GM12878 (cell line): ENCODE results near the gene UBE2E1. TPM values are rescaled to one million over a fixed set of nuclear protein-coding genes. Genes with fewer than 3 reads are reported as not detected.

Source experiments
- ATAC-seq: fragments of 200-7000 bp; cut with Tn5 transposase; 3 replicates; pipeline ENCODE4 v1.9.1; 2020; ENCODE audit warnings: mild to moderate bottlenecking, moderate library complexity
- BruUV-seq: library from RNA; stranded (reverse); fragments of 400-500 nt; replicated peaks from 2 replicates; lab custom pipeline; 2021; lab: Mats Ljungman, UMichigan
- CTCF ChIA-PET: fragments of 300-600 bp; sonication (Branson Sonifier 250); formaldehyde crosslinking; extraction: SDS; loops from one replicate; lab custom pipeline; 2021; ENCODE audit warnings: inconsistent platforms; lab: Yijun Ruan, JAX
- POLR2A ChIA-PET: fragments of 350-600 bp; formaldehyde crosslinking; extraction: SDS; loops from one replicate; lab custom pipeline; 2021; ENCODE audit warnings: inconsistent platforms; lab: Charles Lee
- RAD21 ChIA-PET: fragments of 300-600 bp; sonication (Branson Sonifier 250); formaldehyde crosslinking; loops from one replicate; lab custom pipeline; 2023; ENCODE audit warnings: antibody characterized with exemption; ENCODE audit not compliant: unreplicated experiment; lab: Charles Lee
- SMC1A ChIA-PET: fragments of 300-600 bp; sonication (Branson Sonifier 250); formaldehyde crosslinking; loops from one replicate; lab custom pipeline; 2023; ENCODE audit not compliant: unreplicated experiment, uncharacterized antibody; lab: Charles Lee
- DNase-seq: peaks from one replicate; pipeline ENCODE4 v3.0.0-alpha.2; 2011; ENCODE audit warnings: low read depth, low spot score
- FAIRE-seq: peaks from 3 replicates; lab custom pipeline; 2011; peaks lifted over from hg19 to GRCh38; lab: Jason Lieb, UNC
- H2AFZ ChIP-seq: 2 replicates; pipeline ENCODE4 v1.6.0; 2011; ENCODE audit warnings: low read depth, low read length, control low read depth; ENCODE audit not compliant: control insufficient read depth
- H3K27ac ChIP-seq: 2 replicates; pipeline ENCODE4 v1.5.1; 2011; ENCODE audit warnings: control low read depth; ENCODE audit not compliant: control insufficient read depth, insufficient read depth
- H3K27me3 ChIP-seq, 2 experiments: replicated peaks in 1 of 2; 2 replicates each; pipeline versions ENCODE4 v1.6.0 to v1.6.1; 2011; ENCODE audit warnings: low read length in 1 of 2; ENCODE audit not compliant: control insufficient read depth in 2 of 2, insufficient read depth in 2 of 2
- H3K36me3 ChIP-seq, 2 experiments: 2 replicates each; pipeline ENCODE4 v1.5.1; 2011; ENCODE audit warnings: low read length in 1 of 2; ENCODE audit not compliant: control insufficient read depth in 2 of 2, insufficient read depth in 2 of 2
- H3K4me1 ChIP-seq: 2 replicates; pipeline ENCODE4 v1.6.1; 2011; ENCODE audit warnings: mild to moderate bottlenecking, low read length, moderate library complexity, mixed read lengths; ENCODE audit not compliant: control insufficient read depth, insufficient read depth
- H3K4me2 ChIP-seq: 2 replicates; pipeline ENCODE4 v1.6.0; 2011; ENCODE audit warnings: control low read depth; ENCODE audit not compliant: control insufficient read depth, insufficient read depth
- H3K4me3 ChIP-seq: fragments of 200-600 bp; sonication (generic); 2 replicates; pipeline ENCODE4 v1.5.1; 2016
- H3K79me2 ChIP-seq: 2 replicates; pipeline ENCODE4 v1.6.0; 2011; ENCODE audit warnings: low read length; ENCODE audit not compliant: control insufficient read depth, insufficient read depth
- H3K9ac ChIP-seq: 2 replicates; pipeline ENCODE4 v1.8.0; 2011; ENCODE audit warnings: low read length, control low read depth, mixed read lengths; ENCODE audit not compliant: control insufficient read depth, insufficient read depth
- H3K9me3 ChIP-seq: replicated peaks from 3 replicates; pipeline ENCODE4 v1.5.1; 2011; ENCODE audit warnings: mild to moderate bottlenecking, low read length; ENCODE audit not compliant: control insufficient read depth, insufficient read depth
- H4K20me1 ChIP-seq: 2 replicates; pipeline ENCODE4 v1.6.0; 2011; ENCODE audit not compliant: control insufficient read depth, insufficient read depth
- BACH1 ChIP-seq: fragments of 450-650 bp; IDR thresholded peaks from 2 replicates; pipeline ENCODE4 v1.6.1; 2017; ENCODE audit warnings: mild to moderate bottlenecking, borderline replicate concordance
- CBX3 ChIP-seq: fragments of 200-600 bp; sonication (generic); IDR thresholded peaks from 2 replicates; pipeline ENCODE4 v1.6.1; 2016; ENCODE audit warnings: low read depth, borderline replicate concordance
- CHD1 ChIP-seq: IDR thresholded peaks from 2 replicates; pipeline ENCODE4 v1.6.1; 2012; ENCODE audit warnings: low read depth, low read length, improper control_type of control experiment
- GATAD2B ChIP-seq: fragments of 450-650 bp; conservative IDR thresholded peaks from 2 replicates; pipeline ENCODE4 v1.6.1; 2017; ENCODE audit warnings: low read depth, mild to moderate bottlenecking, moderate library complexity
- MYB ChIP-seq: fragments of 150-350 bp; IDR thresholded peaks from 2 replicates; pipeline ENCODE4 v1.6.1; 2014; ENCODE audit warnings: mild to moderate bottlenecking, low read depth, low read length, borderline replicate concordance
- NFIC ChIP-seq: IDR thresholded peaks from 2 replicates; pipeline ENCODE4 v1.6.1; 2012; ENCODE audit warnings: low read depth, mild to moderate bottlenecking, inconsistent platforms, low read length, moderate library complexity
- NFXL1 ChIP-seq: fragments of 450-650 bp; IDR thresholded peaks from 2 replicates; pipeline ENCODE4 v1.6.1; 2017; ENCODE audit warnings: antibody characterized with exemption, mild to moderate bottlenecking, borderline replicate concordance
- PAX8 ChIP-seq: fragments of 450-650 bp; IDR thresholded peaks from 2 replicates; pipeline ENCODE4 v1.6.1; 2017; ENCODE audit warnings: mild to moderate bottlenecking, moderate library complexity
- POLR2A ChIP-seq: IDR thresholded peaks from 2 replicates; pipeline ENCODE4 v1.6.1; 2011; ENCODE audit warnings: low read depth, mild to moderate bottlenecking, low read length
- POLR2AphosphoS5 ChIP-seq: IDR thresholded peaks from 2 replicates; pipeline ENCODE4 v1.6.1; 2011; ENCODE audit warnings: mild to moderate bottlenecking, low read length, inconsistent platforms
- RELA ChIP-seq: fragments of 450-650 bp; IDR thresholded peaks from 2 replicates; pipeline ENCODE4 v1.8.0; 2014; ENCODE audit warnings: borderline replicate concordance; ENCODE audit not compliant: partially characterized antibody
- RFX5 ChIP-seq: IDR thresholded peaks from 2 replicates; pipeline ENCODE4 v1.6.1; 2011; ENCODE audit warnings: low read depth, low read length, improper control_type of control experiment
- SPI1 ChIP-seq: IDR thresholded peaks from 2 replicates; pipeline ENCODE4 v1.6.1; 2011; ENCODE audit warnings: low read depth, mild to moderate bottlenecking, low read length, moderate library complexity, borderline replicate concordance; ENCODE audit not compliant: insufficient read depth
- SRF ChIP-seq, 2 experiments: IDR thresholded peaks; 2 replicates each; pipeline ENCODE4 v1.6.1; 2011; ENCODE audit warnings: low read depth in 2 of 2, low read length in 2 of 2, mild to moderate bottlenecking in 1 of 2, moderate library complexity in 1 of 2
- SUZ12 ChIP-seq: fragments of 200-600 bp; sonication (generic); IDR thresholded peaks from one replicate; pipeline ENCODE4 v1.6.1; 2018; ENCODE audit warnings: antibody characterized with exemption, mild to moderate bottlenecking; ENCODE audit not compliant: unreplicated experiment
- ZBED1 ChIP-seq: IDR thresholded peaks from 2 replicates; pipeline ENCODE4 v1.6.1; 2016; ENCODE audit warnings: borderline replicate concordance
- ZNF687 ChIP-seq: fragments of 450-650 bp; IDR thresholded peaks from 2 replicates; pipeline ENCODE4 v1.6.1; 2017; ENCODE audit warnings: mild to moderate bottlenecking, moderate library complexity
- WGBS: methylation state at CpG from one replicate; pipeline ENCODE4 v1.1.6; 2016; ENCODE audit warnings: low lambda C conversion rate; ENCODE audit not compliant: insufficient replicate concordance, insufficient coverage; ENCODE audit errors: missing lambda C conversion rate; 5-methylcytosine and 5-hydroxymethylcytosine counted together
- in situ Hi-C: fragments of 300-500 bp; cut with MboI; formaldehyde crosslinking; loops from 9 replicates; pipeline ENCODE4 v1.14.3; 2018; ENCODE audit warnings: mixed read lengths
- intact Hi-C: fragments of 100-400 bp; cut with micrococcal nuclease; formaldehyde crosslinking; loops from one replicate; pipeline ENCODE4 v1.14.2; 2022; ENCODE audit not compliant: unreplicated experiment
- polyA plus RNA-seq, 11 experiments: library from polyadenylated mRNA; depleted of rRNA in 4 of 11; unstranded in 6 of 11; stranded (reverse) in 5 of 11; fragments of >200 nt; fragmentation: Nextera tagmentation in 4 of 11; fragmentation: Illumina TruSeq in 1 of 11; extraction: Ambion mirVana in 4 of 11; extraction: Trizol in 1 of 11; gene quantifications; 1 replicate in 1 of 11; 2 replicates in 10 of 11; pipeline versions ENCODE4 v1.2.1 to v1.2.3, GENCODE V29; 2011 to 2016; ENCODE audit warnings: inconsistent platforms in 2 of 11, missing spikeins in 2 of 11, low read depth in 1 of 11
- total RNA-seq, 4 experiments: library from RNA; depleted of rRNA in 3 of 4; stranded (reverse); fragments of >200 nt in 3 of 4; fragmentation: Illumina TruSeq in 1 of 4; extraction: Trizol in 1 of 4; gene quantifications; 2 replicates each; pipeline versions ENCODE4 v1.2.1 to v1.2.3, GENCODE V29; 2013 to 2021
- TF ChIP-seq, protein P1 (sequence below): fragments of 450-650 bp; IDR thresholded peaks from 2 replicates; pipeline ENCODE4 v1.6.1; 2016; ENCODE audit warnings: mild to moderate bottlenecking

UBE2E1 gene
- total and polyA plus RNA-seq, 10 of the 15 experiments (the other 5 are each of a cell fraction or from before 2014, with no cell fraction given): 18.7 to 425 (median 147) TPM

- TF ChIP-seq NFIC: no peak
- TF ChIP-seq CBX3: no peak
- TF ChIP-seq, protein P1, sequence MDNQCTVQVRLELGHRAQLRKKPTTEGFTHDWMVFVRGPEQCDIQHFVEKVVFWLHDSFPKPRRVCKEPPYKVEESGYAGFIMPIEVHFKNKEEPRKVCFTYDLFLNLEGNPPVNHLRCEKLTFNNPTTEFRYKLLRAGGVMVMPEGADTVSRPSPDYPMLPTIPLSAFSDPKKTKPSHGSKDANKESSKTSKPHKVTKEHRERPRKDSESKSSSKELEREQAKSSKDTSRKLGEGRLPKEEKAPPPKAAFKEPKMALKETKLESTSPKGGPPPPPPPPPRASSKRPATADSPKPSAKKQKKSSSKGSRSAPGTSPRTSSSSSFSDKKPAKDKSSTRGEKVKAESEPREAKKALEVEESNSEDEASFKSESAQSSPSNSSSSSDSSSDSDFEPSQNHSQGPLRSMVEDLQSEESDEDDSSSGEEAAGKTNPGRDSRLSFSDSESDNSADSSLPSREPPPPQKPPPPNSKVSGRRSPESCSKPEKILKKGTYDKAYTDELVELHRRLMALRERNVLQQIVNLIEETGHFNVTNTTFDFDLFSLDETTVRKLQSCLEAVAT: no peak
- no peak for TF ChIP-seq MYB
- peak; percentile 56 for TF ChIP-seq POLR2AphosphoS5
- no peak for TF ChIP-seq SRF (IDR thresholded peaks at IDR 0.05; ENCODE audit: low read depth in 2 of 2, low read length in 2 of 2)
- TF ChIP-seq ZBED1: no peak
- TF ChIP-seq, all 136 proteins: peak for 3
Observed at GRCh38 chr3:23894254-23895061, 88.7 kb downstream of the UBE2E1 start (continued).

DNA sequence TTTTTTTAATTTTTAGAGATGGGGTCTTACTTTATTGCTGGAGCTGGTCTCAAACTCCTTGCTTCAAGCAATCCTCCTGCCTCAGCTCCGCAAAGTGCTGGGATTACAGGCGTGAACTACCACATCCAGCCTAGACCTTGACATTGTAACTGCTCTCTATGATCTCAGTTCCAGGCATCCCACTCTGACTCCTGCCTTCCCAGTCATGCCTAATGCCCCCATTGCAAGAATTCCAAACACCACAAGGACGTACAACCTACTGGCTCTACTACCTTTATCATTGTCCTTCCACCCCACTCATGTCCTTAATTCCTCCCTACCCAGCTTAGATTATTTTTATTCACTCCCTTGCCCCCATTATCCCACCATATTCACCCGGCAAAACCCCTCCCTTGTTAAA lies 89.4 kb downstream of the UBE2E1 start:
- ATAC-seq (no peak), DNase-seq (no peak), FAIRE-seq (no peak)
- no peak overlapping the region for H3K27ac ChIP-seq
- intact Hi-C loops: loop anchor here (10.0 kb wide), 1 partner anchor 260 kb away; no protein-coding TSS in a partner anchor
- H3K79me2 ChIP-seq: no peaks in the 10 kb centered on the region
- H3K9ac ChIP-seq: no peak overlapping the region
- no TSS peak for BruUV-seq
- ChIA-PET CTCF (interaction anchor here (0.7 to 1.6 kb wide), 3 partner anchors 59 to 653 kb away, joined by 3 to 4 read pairs (median 3); no protein-coding TSS in a partner anchor), SMC1A (interaction anchor here (0.9 to 1.5 kb wide), 4 partner anchors 18 to 61 kb away, joined by 3 to 4 read pairs (median 3); no protein-coding TSS in a partner anchor), RAD21 (interaction anchor here (0.6 to 1.4 kb wide), 2 partner anchors 55 to 61 kb away, joined by 3 to 4 read pairs; no protein-coding TSS in a partner anchor), POLR2A (interaction anchor here (1.0 kb wide), 1 partner anchor 21 kb away, joined by 3 read pairs; the partner anchor contains the start of gene NKIRAS1)
- H4K20me1 ChIP-seq: no peaks in the 10 kb centered on the region
- H3K4me3 ChIP-seq: no peak overlapping the region
- no peak overlapping the region for H2AFZ ChIP-seq
- WGBS: 98% methylated on average over 4 of the region's 4 CpGs
- no peaks in the 10 kb centered on the region for H3K9me3 ChIP-seq
- H3K27me3 ChIP-seq: no peaks in the 10 kb centered on the region
- in situ Hi-C loops: loop anchor here (10.0 kb wide), 1 partner anchor 350 kb away; no protein-coding TSS in a partner anchor
- H3K4me2 ChIP-seq: no peak overlapping the region
- H3K36me3 ChIP-seq: peaks cover 6 to 8% of the 10 kb centered on the region in 2 experiments
- no peaks in the 10 kb centered on the region for H3K4me1 ChIP-seq
- TF ChIP-seq CHD1 (no peak), NFXL1 (no peak), POLR2A (no peak), GATAD2B (no peak), SPI1 (no peak), ZNF687 (no peak), RFX5 (no peak), RELA (no peak), PAX8 (no peak), SUZ12 (no peak), BACH1 (no peak)
